HG02763 (cell line): ENCODE data around the gene KLF8.

Experiments used
- ATAC-seq: cut with Tn5 transposase; IDR thresholded peaks from one replicate; pipeline ENCODE4 v1.9.1; 2021; ENCODE audit warnings: mild to moderate bottlenecking, moderate library complexity; ENCODE audit not compliant: unreplicated experiment

The KLF8 gene

DNA sequence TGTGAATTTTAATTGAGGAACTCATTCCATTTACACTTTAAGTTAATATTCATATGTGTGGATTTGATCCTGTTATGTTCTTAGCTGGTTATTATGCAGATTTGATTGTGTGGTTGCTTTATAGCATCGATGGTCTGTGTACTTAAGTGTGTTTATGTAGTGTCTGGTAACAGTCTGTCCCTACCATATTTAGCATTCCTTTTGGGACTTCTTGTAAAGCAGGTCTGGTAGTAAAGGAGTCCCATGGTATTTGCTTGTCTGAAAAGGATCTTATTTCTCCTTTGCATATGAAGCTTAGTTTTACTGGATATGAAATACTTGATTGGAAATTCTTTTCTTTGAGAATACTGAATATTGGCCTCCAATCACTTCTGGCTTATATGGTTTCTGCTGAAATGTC lies 76.6 kb downstream of the KLF8 start:
- no peak for ATAC-seq

DNA sequence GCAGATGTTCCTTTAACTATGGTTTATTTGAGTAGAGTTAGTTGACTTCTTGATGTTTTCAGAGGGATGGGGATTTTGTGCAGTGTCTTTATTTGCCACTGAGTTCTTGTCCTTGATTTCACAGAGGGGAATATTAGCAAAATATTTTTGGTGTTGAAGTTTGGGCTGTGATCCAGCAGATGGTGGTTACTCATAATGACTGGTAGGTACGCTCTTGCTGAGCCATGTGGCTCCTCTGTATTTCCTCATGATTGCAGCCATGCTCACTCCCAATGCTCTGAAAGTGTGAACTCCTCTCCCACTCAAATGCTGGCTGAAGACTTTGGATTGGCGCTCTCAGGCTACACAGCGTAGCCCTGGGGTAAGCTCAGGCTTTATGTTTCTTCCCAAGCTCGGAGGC lies 77.7 kb downstream of the KLF8 start:
- ATAC-seq, result no peak

DNA sequence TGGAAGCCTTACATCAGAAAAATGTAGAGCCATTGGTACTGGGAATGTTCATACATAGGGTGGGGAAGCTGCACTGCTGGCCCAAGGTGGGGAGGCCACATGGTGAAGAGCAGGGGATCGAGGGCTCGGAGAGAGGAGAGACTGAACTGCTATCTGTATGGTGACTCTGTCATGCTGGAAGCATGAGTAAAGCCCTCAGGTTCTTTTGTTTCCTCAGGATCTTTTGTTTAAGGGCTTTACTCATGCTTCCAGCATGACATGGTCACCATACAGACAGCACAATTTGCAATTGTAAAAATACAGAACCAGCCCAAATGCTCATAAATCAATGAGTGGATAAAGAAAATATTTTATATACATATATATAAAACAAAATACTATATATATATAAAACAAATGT lies 78.4 kb downstream of the KLF8 start:
- no peak for ATAC-seq

DNA sequence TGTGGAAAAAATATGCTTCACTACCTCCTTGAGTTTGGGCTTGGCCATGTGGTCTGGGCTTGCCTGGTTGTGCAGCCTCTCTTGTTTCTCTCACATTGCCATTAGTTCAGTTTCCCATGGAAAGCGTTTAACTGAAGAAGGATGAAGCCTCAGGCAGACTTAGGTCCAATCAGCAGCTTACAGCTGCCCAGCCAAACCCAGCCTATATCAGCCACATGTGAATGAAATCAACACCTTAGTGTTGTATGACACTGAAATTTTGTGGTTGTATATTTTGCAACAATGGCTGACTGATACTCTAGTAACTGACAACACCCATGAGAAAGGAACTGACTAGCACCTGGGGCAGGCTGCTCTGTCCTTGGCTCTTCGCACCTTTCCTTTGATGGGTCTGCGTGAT lies 81.2 kb downstream of the KLF8 start:
- no peak for ATAC-seq

DNA sequence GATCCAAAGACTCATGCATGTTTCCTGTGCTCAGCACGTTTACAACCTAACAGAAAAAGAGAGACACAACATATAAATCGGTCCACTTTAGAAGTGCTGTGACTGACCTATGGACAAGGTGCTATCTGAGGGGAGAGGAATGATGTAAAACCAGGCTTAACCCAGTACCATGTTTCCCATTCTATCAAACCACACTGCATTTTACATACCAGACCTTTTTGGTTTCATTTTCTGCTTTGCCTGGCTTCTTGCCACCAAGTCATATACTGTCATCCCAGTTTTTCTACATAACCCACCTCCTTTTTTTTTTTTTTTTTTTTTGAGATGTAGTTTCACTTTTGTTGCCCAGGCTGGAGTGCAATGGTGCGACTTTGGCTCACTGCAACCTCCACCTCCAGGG lies 82.2 kb downstream of the KLF8 start:
- ATAC-seq, result no peak

DNA sequence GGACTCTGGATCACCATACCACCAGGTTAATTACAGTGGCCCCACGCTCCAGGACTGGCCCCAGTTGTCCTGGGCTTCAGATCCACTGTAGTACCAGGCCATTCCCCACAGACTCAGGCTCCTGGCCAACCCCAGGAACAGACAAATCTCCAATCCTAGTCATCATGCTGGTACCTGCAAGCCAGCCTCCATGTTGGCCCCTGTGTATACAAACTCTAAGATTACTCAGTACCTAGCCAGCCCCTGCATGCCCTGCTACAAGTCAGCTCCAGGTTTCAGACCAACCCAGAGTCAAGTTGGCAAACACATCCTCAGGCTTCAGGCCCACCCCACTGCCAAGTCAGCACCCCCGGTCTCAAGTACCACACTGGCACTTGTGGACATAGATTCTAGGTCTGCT lies 85.9 kb downstream of the KLF8 start:
- ATAC-seq, result no peak

DNA sequence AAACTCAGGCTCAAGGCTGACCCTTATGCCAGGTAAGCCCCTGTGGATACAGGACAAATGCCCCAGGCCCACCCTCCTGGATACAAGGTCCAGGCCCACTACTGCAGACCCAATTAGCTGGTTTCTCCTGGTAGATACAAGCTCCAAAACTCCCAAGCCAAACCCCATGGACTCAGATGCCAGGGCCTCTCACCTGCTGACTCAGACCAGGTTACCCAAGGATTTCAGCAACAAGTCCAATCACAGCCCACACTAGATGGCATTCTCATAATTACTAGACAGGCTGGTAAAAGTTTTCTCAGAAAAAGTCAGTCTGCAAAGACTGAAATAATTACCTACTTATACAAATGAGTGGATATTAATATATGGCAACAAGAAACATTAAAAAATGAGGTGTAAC lies 87.0 kb downstream of the KLF8 start:
- ATAC-seq, result no peak
